Breast epithelium (tissue), 4 donors: ENCODE results near the gene MZB1. TPM values are rescaled to one million over a fixed set of nuclear protein-coding genes. Genes with fewer than 3 reads are reported as not detected.

ENCODE experiments used
- DNase-seq, 2 donors: peaks; one replicate each; pipeline ENCODE4 v3.0.0-alpha.2; 2019; ENCODE audit warnings: low spot score in 2 of 2
- H3K27ac ChIP-seq, 2 donors: fragments of 200-600 bp; sonication (generic) in 1 of 2; one replicate each; pipeline ENCODE4 v1.5.1; 2016 to 2019; ENCODE audit warnings: mild to moderate bottlenecking in 1 of 2
- H3K27me3 ChIP-seq, 2 donors: fragments of 200-600 bp; sonication (generic) in 1 of 2; one replicate each; pipeline versions ENCODE4 v1.5.1 to v1.6.0; 2017 to 2019; ENCODE audit warnings: control low read depth in 1 of 2, mild to moderate bottlenecking in 1 of 2
- H3K36me3 ChIP-seq: fragments of 200-600 bp; one replicate; pipeline ENCODE4 v1.5.1; 2019
- H3K4me1 ChIP-seq, 2 donors: fragments of 200-600 bp; sonication (generic); one replicate each; pipeline ENCODE4 v1.5.1; 2016 to 2019; ENCODE audit warnings: control low read depth in 1 of 2
- H3K4me3 ChIP-seq, 3 donors: fragments of 200-600 bp; sonication (generic); 1 replicate in 2 of 3; 2 replicates in 1 of 3; pipeline ENCODE4 v1.5.1; 2016 to 2019; ENCODE audit warnings: mild to moderate bottlenecking in 3 of 3, moderate library complexity in 2 of 3
- H3K9me3 ChIP-seq, 2 donors: fragments of 200-600 bp; sonication (generic) in 1 of 2; one replicate each; pipeline ENCODE4 v1.5.1; 2016 to 2019; ENCODE audit warnings: control low read depth in 1 of 2
- POLR2A ChIP-seq: fragments of 450-650 bp; IDR thresholded peaks from one replicate; pipeline ENCODE4 v1.6.1; 2016; ENCODE audit warnings: antibody characterized with exemption, mild to moderate bottlenecking, moderate library complexity
- POLR2AphosphoS5 ChIP-seq, 3 donors: sonication (generic); formaldehyde crosslinking; IDR thresholded peaks; one replicate each; pipeline ENCODE4 v1.6.1; 2017; ENCODE audit warnings: antibody characterized with exemption in 3 of 3
- intact Hi-C: fragments of 100-400 bp; cut with DNase I; formaldehyde crosslinking; loops from one replicate; pipeline ENCODE4 v1.15.1; 2023; ENCODE audit warnings: low total_unique reads
- total RNA-seq, 3 donors: library from RNA; depleted of rRNA; stranded (reverse); fragments of >200 nt; gene quantifications; one replicate each; pipeline ENCODE4 v1.1.0, GENCODE V29; 2016
- TF ChIP-seq, protein P1 (sequence below), 3 donors: fragments of 450-650 bp; IDR thresholded peaks; one replicate each; pipeline ENCODE4 v1.5.1; 2016 to 2017; ENCODE audit warnings: antibody characterized with exemption in 3 of 3, mild to moderate bottlenecking in 3 of 3, moderate library complexity in 3 of 3

MZB1 gene
- total RNA-seq, 3 donors from 2014 or later, result 8.6 to 35.4 TPM; not detected in 1

- H3K27ac ChIP-seq, result peak overlapping the region; percentile 38 to 77
- no peaks in the 10 kb centered on the region for H3K27me3 ChIP-seq
- no peaks in the 10 kb centered on the region for H3K36me3 ChIP-seq
- intact Hi-C loops, result loop anchor here (2.0 to 5.0 kb wide), 2 partner anchors 72 to 103 kb away; no protein-coding TSS in a partner anchor
- peaks cover 4 to 12% of the 10 kb centered on the region in 2 donors for H3K4me1 ChIP-seq
- H3K9me3 ChIP-seq, result no peaks in the 10 kb centered on the region
- no peak for TF ChIP-seq POLR2A
- no peak for TF ChIP-seq POLR2AphosphoS5 (IDR thresholded peaks at IDR 0.05)
- TF ChIP-seq, protein P1, sequence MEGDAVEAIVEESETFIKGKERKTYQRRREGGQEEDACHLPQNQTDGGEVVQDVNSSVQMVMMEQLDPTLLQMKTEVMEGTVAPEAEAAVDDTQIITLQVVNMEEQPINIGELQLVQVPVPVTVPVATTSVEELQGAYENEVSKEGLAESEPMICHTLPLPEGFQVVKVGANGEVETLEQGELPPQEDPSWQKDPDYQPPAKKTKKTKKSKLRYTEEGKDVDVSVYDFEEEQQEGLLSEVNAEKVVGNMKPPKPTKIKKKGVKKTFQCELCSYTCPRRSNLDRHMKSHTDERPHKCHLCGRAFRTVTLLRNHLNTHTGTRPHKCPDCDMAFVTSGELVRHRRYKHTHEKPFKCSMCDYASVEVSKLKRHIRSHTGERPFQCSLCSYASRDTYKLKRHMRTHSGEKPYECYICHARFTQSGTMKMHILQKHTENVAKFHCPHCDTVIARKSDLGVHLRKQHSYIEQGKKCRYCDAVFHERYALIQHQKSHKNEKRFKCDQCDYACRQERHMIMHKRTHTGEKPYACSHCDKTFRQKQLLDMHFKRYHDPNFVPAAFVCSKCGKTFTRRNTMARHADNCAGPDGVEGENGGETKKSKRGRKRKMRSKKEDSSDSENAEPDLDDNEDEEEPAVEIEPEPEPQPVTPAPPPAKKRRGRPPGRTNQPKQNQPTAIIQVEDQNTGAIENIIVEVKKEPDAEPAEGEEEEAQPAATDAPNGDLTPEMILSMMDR (IDR thresholded peaks at IDR 0.05), result no peak
- no peak overlapping the region for H3K4me3 ChIP-seq
- DNase-seq, result no peak
Observed at GRCh38 chr5:139414581-139415130, 24.9 kb upstream of the MZB1 start.

- peaks cover 4 to 12% of the 10 kb centered on the region in 2 donors for H3K4me1 ChIP-seq
- no peaks in the 10 kb centered on the region for H3K27me3 ChIP-seq
- H3K36me3 ChIP-seq, result no peaks in the 10 kb centered on the region
- peak overlapping the region; percentile 38 to 77 for H3K27ac ChIP-seq
- no peaks in the 10 kb centered on the region for H3K9me3 ChIP-seq
- no peak for DNase-seq
- no peak overlapping the region for H3K4me3 ChIP-seq
- TF ChIP-seq POLR2A, result no peak
- no peak for TF ChIP-seq POLR2AphosphoS5 (IDR thresholded peaks at IDR 0.05)
- TF ChIP-seq, protein P1 (IDR thresholded peaks at IDR 0.05), result no peak
- intact Hi-C loops, result loop anchor here (2.0 kb wide), 1 partner anchor 73 kb away; no protein-coding TSS in a partner anchor
Observed at GRCh38 chr5:139413963-139414362, 24.2 kb upstream of the MZB1 start.

DNA sequence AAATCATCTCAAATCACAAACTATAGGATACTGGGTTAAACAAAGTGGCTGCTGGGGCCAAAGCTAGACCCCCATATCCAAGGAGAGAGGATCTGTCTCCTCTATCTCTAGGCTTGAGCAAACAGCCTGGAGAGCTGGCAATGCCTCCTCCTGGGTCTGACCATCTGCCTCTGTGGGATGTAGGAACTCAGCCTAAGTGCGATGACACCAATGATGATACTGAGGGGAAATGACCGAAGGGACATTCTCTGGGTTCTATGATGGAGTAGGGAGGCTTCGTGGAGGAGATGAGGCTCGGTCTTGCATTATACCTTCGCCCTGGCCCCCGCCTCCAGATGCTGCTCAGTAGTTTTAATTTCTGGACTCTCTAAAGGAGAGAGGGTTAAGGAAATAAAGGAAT lies 23.4 kb upstream of the MZB1 start:
- TF ChIP-seq, protein P1 (IDR thresholded peaks at IDR 0.05), result no peak
- TF ChIP-seq POLR2AphosphoS5 (IDR thresholded peaks at IDR 0.05) (no peak), POLR2A (no peak)
- Histone ChIP-seq H3K36me3 (no peaks in the 10 kb centered on the region), H3K27me3 (no peaks in the 10 kb centered on the region), H3K4me3 (no peak overlapping the region), H3K4me1 (peaks cover 4 to 12% of the 10 kb centered on the region in 2 donors), H3K9me3 (no peaks in the 10 kb centered on the region), H3K27ac (no peak overlapping the region)
- intact Hi-C loops, result no loop called here
- no peak for DNase-seq

- DNase-seq, result no peak
Observed at GRCh38 chr5:139410993-139411828, 21.5 kb upstream of the MZB1 start.

More at GRCh38 chr5:139410993-139411828, 21.5 kb upstream of the MZB1 start:
- TF ChIP-seq POLR2A, result no peak
- TF ChIP-seq, protein P1 (IDR thresholded peaks at IDR 0.05), result no peak
- TF ChIP-seq POLR2AphosphoS5 (IDR thresholded peaks at IDR 0.05), result no peak
- intact Hi-C loops, result no loop called here
- Histone ChIP-seq H3K27me3 (no peaks in the 10 kb centered on the region), H3K9me3 (no peaks in the 10 kb centered on the region), H3K27ac (peak overlapping the region in 1 of 2 donors; percentile 66), H3K36me3 (no peaks in the 10 kb centered on the region), H3K4me3 (no peak overlapping the region), H3K4me1 (peaks cover 4 to 12% of the 10 kb centered on the region in 2 donors)
